HepG2 (cell line): ENCODE results near the gene RNASE12. TPM values are rescaled to one million over a fixed set of nuclear protein-coding genes. Genes with fewer than 3 reads are reported as not detected.
A peak's percentile ranks its signal among the peaks of the same experiment; 100 is the strongest.

Experiments
- ATAC-seq: fragments of 200-7000 bp; cut with Tn5 transposase; 3 replicates; pipeline ENCODE4 v1.9.1; 2020; ENCODE audit warnings: mild to moderate bottlenecking, moderate library complexity
- BruUV-seq: library from RNA; stranded (reverse); fragments of 400-500 nt; replicated peaks from 2 replicates; lab custom pipeline; 2021; lab: Mats Ljungman, UMichigan
- CTCF ChIA-PET: fragments of 300-600 bp; formaldehyde crosslinking; extraction: SDS; loops from one replicate; lab custom pipeline; 2021; ENCODE audit warnings: low total read pairs, inconsistent platforms, low intra/inter-chr PET ratio; lab: Yijun Ruan, JAX
- POLR2A ChIA-PET: fragments of 350-600 bp; sonication (Branson Sonifier 250); formaldehyde crosslinking; loops from one replicate; lab custom pipeline; 2020; ENCODE audit warnings: antibody characterized with exemption, inconsistent platforms; lab: Yijun Ruan, JAX
- DNase-seq: peaks from one replicate; pipeline ENCODE4 v3.0.0-alpha.2; 2015; ENCODE audit warnings: low spot score
- FAIRE-seq: peaks from 3 replicates; lab custom pipeline; 2011; peaks lifted over from hg19 to GRCh38; lab: Jason Lieb, UNC
- H2AFZ ChIP-seq: one replicate; pipeline ENCODE4 v1.6.1; 2011; ENCODE audit warnings: low read length, inconsistent platforms
- H3K27ac ChIP-seq: fragments of 300-600 bp; 3 replicates; pipeline ENCODE4 v1.8.0; 2011; ENCODE audit warnings: mixed run types, mild to moderate bottlenecking, mixed read lengths, low read length, inconsistent platforms; ENCODE audit not compliant: insufficient read depth; ENCODE audit errors: extremely low read length
- H3K27me3 ChIP-seq, 2 experiments: fragments of 200-600 bp in 1 of 2; 2 replicates in 1 of 2; 3 replicates in 1 of 2; pipeline versions ENCODE4 v1.6.0 to v1.8.0; 2011; ENCODE audit warnings: low read length in 2 of 2, mild to moderate bottlenecking in 2 of 2, moderate library complexity in 2 of 2, inconsistent platforms in 1 of 2; ENCODE audit not compliant: insufficient read depth in 2 of 2, control insufficient read depth in 1 of 2
- H3K36me3 ChIP-seq, 2 experiments: fragments of 200-600 bp in 1 of 2; replicated peaks in 1 of 2; 2 replicates in 1 of 2; 3 replicates in 1 of 2; pipeline versions ENCODE4 v1.5.1 to v1.8.0; 2011; ENCODE audit warnings: low read length in 2 of 2, inconsistent platforms in 1 of 2; ENCODE audit not compliant: insufficient read depth in 2 of 2, control insufficient read depth in 1 of 2
- H3K4me1 ChIP-seq: 2 replicates; pipeline ENCODE4 v1.5.1; 2012; ENCODE audit warnings: low read length, inconsistent platforms; ENCODE audit not compliant: insufficient read depth
- H3K4me2 ChIP-seq: 2 replicates; pipeline ENCODE4 v1.6.0; 2011; ENCODE audit warnings: low read depth, low read length, inconsistent platforms
- H3K4me3 ChIP-seq, 3 experiments: fragments of 200-600 bp in 1 of 3; sonication (generic), shearing (Covaris generic) in 1 of 3; replicated peaks in 1 of 3; 2 replicates each; pipeline ENCODE4 v1.5.1; 2011 to 2016; ENCODE audit warnings: low read length in 3 of 3, inconsistent platforms in 2 of 3, low read depth in 2 of 3, mild to moderate bottlenecking in 2 of 3, control low read depth in 1 of 3, mixed read lengths in 1 of 3; ENCODE audit not compliant: insufficient read depth in 1 of 3
- H3K79me2 ChIP-seq: one replicate; pipeline ENCODE4 v1.6.1; 2011; ENCODE audit warnings: low read length, inconsistent platforms; ENCODE audit not compliant: insufficient read depth
- H3K9ac ChIP-seq: 2 replicates; pipeline ENCODE4 v1.6.0; 2011; ENCODE audit warnings: mild to moderate bottlenecking, low read depth, low read length, inconsistent platforms; ENCODE audit not compliant: insufficient read depth
- H3K9me3 ChIP-seq: 2 replicates; pipeline ENCODE4 v1.5.1; 2012; ENCODE audit warnings: mild to moderate bottlenecking, low read length
- H4K20me1 ChIP-seq: 2 replicates; pipeline ENCODE4 v1.6.0; 2011; ENCODE audit warnings: inconsistent platforms, mild to moderate bottlenecking, low read length, moderate library complexity; ENCODE audit not compliant: insufficient read depth
- AFF4 ChIP-seq: sonication (generic); formaldehyde crosslinking; IDR thresholded peaks from 2 replicates; pipeline ENCODE4 v1.4.0; 2020; ENCODE audit warnings: missing genetic modification reagents
- BORCS8-MEF2B ChIP-seq: sonication (generic); formaldehyde crosslinking; IDR thresholded peaks from 2 replicates; pipeline ENCODE4 v1.8.0; 2022; ENCODE audit warnings: mild to moderate bottlenecking, missing genetic modification reagents
- FOXA3 ChIP-seq: IDR thresholded peaks from 2 replicates; pipeline ENCODE4 v1.6.1; 2016; ENCODE audit warnings: missing genetic modification reagents, missing compliant biosample characterization
- MXD3 ChIP-seq: IDR thresholded peaks from 2 replicates; pipeline ENCODE4 v1.6.1; 2016; ENCODE audit warnings: mild to moderate bottlenecking, missing biosample characterization, missing genetic modification reagents
- NFIC ChIP-seq: IDR thresholded peaks from 2 replicates; pipeline ENCODE4 v1.6.1; 2012; ENCODE audit warnings: mild to moderate bottlenecking, low read length, inconsistent platforms
- PHF21A ChIP-seq: sonication (generic); formaldehyde crosslinking; IDR thresholded peaks from 2 replicates; pipeline ENCODE4 v1.5.0; 2020; ENCODE audit warnings: mild to moderate bottlenecking, missing genetic modification reagents
- RNF2 ChIP-seq: fragments of 450-650 bp; conservative IDR thresholded peaks from 2 replicates; pipeline ENCODE4 v1.6.1; 2016; ENCODE audit warnings: low read depth
- RNF219 ChIP-seq: sonication (generic); formaldehyde crosslinking; IDR thresholded peaks from 2 replicates; pipeline ENCODE4 v1.5.0; 2020; ENCODE audit warnings: mild to moderate bottlenecking, missing genetic modification reagents
- SP1 ChIP-seq, 2 experiments: fragments of 450-650 bp in 1 of 2; sonication (generic) in 1 of 2; formaldehyde crosslinking in 1 of 2; IDR thresholded peaks; 2 replicates each; pipeline versions ENCODE4 v1.4.0 to v1.6.1; 2016 to 2020; ENCODE audit warnings: missing genetic modification reagents in 1 of 2
- TAF1 ChIP-seq: sonication (generic); formaldehyde crosslinking; IDR thresholded peaks from 2 replicates; pipeline ENCODE4 v1.4.0; 2020; ENCODE audit warnings: missing genetic modification reagents
- ZFP90 ChIP-seq: sonication (generic); formaldehyde crosslinking; IDR thresholded peaks from 2 replicates; pipeline ENCODE4 v1.8.0; 2022; ENCODE audit warnings: missing genetic modification reagents, mild to moderate bottlenecking, inconsistent platforms, borderline replicate concordance
- ZFYVE20 ChIP-seq: sonication (generic); formaldehyde crosslinking; IDR thresholded peaks from 2 replicates; pipeline ENCODE4 v1.8.0; 2023; ENCODE audit warnings: low read depth, mild to moderate bottlenecking, moderate library complexity, missing genetic modification reagents, borderline replicate concordance
- ZNF484 ChIP-seq: sonication (generic); formaldehyde crosslinking; IDR thresholded peaks from 2 replicates; pipeline ENCODE4 v1.5.1; 2020; ENCODE audit warnings: mild to moderate bottlenecking, low read depth, missing genetic modification reagents, borderline replicate concordance
- ZNF556 ChIP-seq: sonication (generic); formaldehyde crosslinking; IDR thresholded peaks from 2 replicates; pipeline ENCODE4 v1.4.0; 2020; ENCODE audit warnings: mild to moderate bottlenecking, missing genetic modification reagents, borderline replicate concordance
- ZNF616 ChIP-seq: sonication (generic); formaldehyde crosslinking; IDR thresholded peaks from 2 replicates; pipeline ENCODE4 v1.5.0; 2020; ENCODE audit warnings: low read depth, mild to moderate bottlenecking, missing genetic modification reagents
- ZZZ3 ChIP-seq: sonication (generic); formaldehyde crosslinking; IDR thresholded peaks from 2 replicates; pipeline ENCODE4 v1.4.0; 2020; ENCODE audit warnings: missing genetic modification reagents, mild to moderate bottlenecking, borderline replicate concordance
- WGBS: methylation state at CpG from one replicate; pipeline ENCODE4 v1.1.6; 2017; ENCODE audit warnings: low lambda C conversion rate; 5-methylcytosine and 5-hydroxymethylcytosine counted together
- in situ Hi-C: cut with HindIII; loops from 2 replicates; pipeline ENCODE4 v1.10.0; 2017; ENCODE audit warnings: low pct_unique_long_range_greater_than_20kb; ENCODE audit not compliant: extremely low pct_ligation_motif_present
- intact Hi-C: fragments of 100-400 bp; cut with micrococcal nuclease; formaldehyde crosslinking; loops from one replicate; pipeline ENCODE4 v1.10.0; 2022; ENCODE audit not compliant: unreplicated experiment
- polyA plus RNA-seq, 8 experiments: library from polyadenylated mRNA; depleted of rRNA in 3 of 8; stranded (reverse) in 7 of 8; unstranded in 1 of 8; fragments of >200 nt; fragmentation: Illumina TruSeq in 4 of 8; extraction: Trizol in 4 of 8; gene quantifications; 2 replicates each; pipeline versions ENCODE4 v1.2.1 to v1.2.3, GENCODE V29; 2011 to 2016; ENCODE audit warnings: low read depth in 4 of 8, missing spikeins in 1 of 8, mixed read lengths in 1 of 8; ENCODE audit not compliant: insufficient read depth in 1 of 8
- total RNA-seq, 5 experiments: library from RNA; depleted of rRNA; stranded (reverse); fragments of >200 nt; fragmentation: Illumina TruSeq; extraction: Trizol; gene quantifications; 2 replicates each; pipeline ENCODE4 v1.2.3, GENCODE V29; 2016; ENCODE audit warnings: low read depth in 1 of 5

Gene RNASE12
- total and polyA plus RNA-seq, 2 of the 13 experiments (the other 11 are each of a cell fraction or from before 2014, with no cell fraction given), result not detected

GRCh38 chr14:20609215-20610001, 18.2 kb upstream of the RNASE12 start:
- Histone ChIP-seq H4K20me1 (no peaks in the 10 kb centered on the region), H2AFZ (peak overlapping the region; percentile 83), H3K9me3 (no peaks in the 10 kb centered on the region), H3K4me2 (peak overlapping the region; percentile 83), H3K4me3 (peak overlapping the region; percentile 78 to 99 (median 94)), H3K4me1 (peaks cover 66% of the 10 kb centered on the region), H3K27ac (peak overlapping the region; percentile 38), H3K36me3 (no peaks in the 10 kb centered on the region), H3K79me2 (no peaks in the 10 kb centered on the region), H3K9ac (peak overlapping the region; percentile 63), H3K27me3 (no peaks in the 10 kb centered on the region; a peak in 1 of 5 replicates)
- peak; percentile 53 for FAIRE-seq
- ChIA-PET POLR2A (interaction anchor here (1.0 to 2.3 kb wide), 4 partner anchors 75 to 266 kb away, joined by 3 to 10 read pairs (median 8); partner anchors contain the start of genes PARP2 and RNASE4), CTCF (interaction anchor here (0.5 to 2.7 kb wide), 14 partner anchors 13 to 282 kb away, joined by 3 to 48 read pairs (median 3); partner anchors contain the start of genes PIP4P1 and RNASE4)
- intact Hi-C loops (loop anchor here (2.0 to 5.0 kb wide), 2 partner anchors 248 to 277 kb away; partner anchors contain the start of gene CCNB1IP1), in situ Hi-C loops (loop anchor here (5.0 to 25.0 kb wide), 3 partner anchors 77 to 282 kb away; partner anchors contain the start of genes APEX1, OSGEP, PIP4P1 and PNP)
- BruUV-seq, result no TSS peak
- WGBS, result 3% methylated on average over 34 of the region's 44 CpGs
- ATAC-seq, result no peak; the same call in 2 of the 3 replicates
- peak; percentile 96 for DNase-seq
- no peak for TF ChIP-seq RNF219 (CRISPR knock-in tag)
- TF ChIP-seq AFF4, result no peak
- peak; percentile 16; the same call in 1 of the 2 replicates for TF ChIP-seq ZNF616 (CRISPR knock-in tag)
- TF ChIP-seq ZFYVE20 (CRISPR knock-in tag), result no peak
- TF ChIP-seq FOXA3 (CRISPR knock-in tag), result 0 out of 2 replicates have a peak, but pooled peaks have one; percentile 22
- TF ChIP-seq ZNF556 (CRISPR knock-in tag), result peak; percentile 16; the same call in 1 of the 2 replicates
- 0 out of 2 replicates have a peak, but pooled peaks have one; percentile 16 for TF ChIP-seq BORCS8-MEF2B (CRISPR knock-in tag)
- peak; percentile 9; the same call in 1 of the 2 replicates for TF ChIP-seq NFIC
- TF ChIP-seq PHF21A (CRISPR knock-in tag), result peak; percentile 61
- TF ChIP-seq MXD3, result 0 out of 2 replicates have a peak, but pooled peaks have one; percentile 55
- TF ChIP-seq ZZZ3 (CRISPR knock-in tag), result no peak
- 0 out of 2 replicates have a peak, but pooled peaks have one; percentile 74 for TF ChIP-seq ZFP90 (CRISPR knock-in tag)
- 0 out of 2 replicates have a peak, but pooled peaks have one; percentile 10 for TF ChIP-seq TAF1 (CRISPR knock-in tag)
- no peak for TF ChIP-seq RNF2
- no peak for TF ChIP-seq SP1 (IDR thresholded peaks at IDR 0.05)
- peak; percentile 38; the same call in 1 of the 2 replicates for TF ChIP-seq SP1 (CRISPR knock-in tag; IDR thresholded peaks at IDR 0.05)
- TF ChIP-seq ZNF484 (CRISPR knock-in tag), result no peak
